ENCODE data around the gene IL21. TPM values are rescaled to one million over a fixed set of nuclear protein-coding genes. Genes with fewer than 3 reads are reported as not detected.

The IL21 gene
- total and polyA plus RNA-seq, 2 of the 13 experiments (the other 11 are each of a cell fraction or from before 2014, with no cell fraction given): not detected

GRCh38 chr4:122617597-122618593 is 3.0 kb downstream of the IL21 start:
- Histone ChIP-seq H3K9ac (ENCODE audit: insufficient read depth, low read depth, low read length) (no peak overlapping the region), H2AFZ (ENCODE audit: low read length) (no peak overlapping the region), H3K36me3 (replicated peaks in 1 of 2; ENCODE audit: control insufficient read depth in 1 of 2, insufficient read depth in 2 of 2, low read length in 2 of 2) (no peaks in the 10 kb centered on the region), H3K27ac (ENCODE audit: extremely low read length, insufficient read depth, low read length) (no peak overlapping the region), H3K4me3 (replicated peaks in 1 of 3; ENCODE audit: insufficient read depth in 1 of 3, low read depth in 2 of 3, low read length in 3 of 3) (no peak overlapping the region), H3K9me3 (ENCODE audit: low read length) (no peaks in the 10 kb centered on the region), H3K4me1 (ENCODE audit: insufficient read depth, low read length) (no peaks in the 10 kb centered on the region), H3K27me3 (ENCODE audit: control insufficient read depth in 1 of 2, insufficient read depth in 2 of 2, low read length in 2 of 2) (no peaks in the 10 kb centered on the region), H3K4me2 (ENCODE audit: low read depth, low read length) (no peak overlapping the region), H4K20me1 (ENCODE audit: insufficient read depth, low read length) (no peaks in the 10 kb centered on the region), H3K79me2 (ENCODE audit: insufficient read depth, low read length) (no peaks in the 10 kb centered on the region)
- intact Hi-C loops (cut with micrococcal nuclease; ENCODE audit: unreplicated experiment) (no loop called here), in situ Hi-C loops (cut with HindIII; ENCODE audit: extremely low pct_ligation_motif_present, low pct_unique_long_range_greater_than_20kb) (no loop called here)
- ATAC-seq: no peak
- DNase-seq (ENCODE audit: low spot score): no peak
- no peak for TF ChIP-seq SIN3A (IDR thresholded peaks at IDR 0.05; ENCODE audit: borderline replicate concordance, low read depth, low read length)
- TF ChIP-seq SOX13 (IDR thresholded peaks at IDR 0.05): no peak
- TF ChIP-seq SOX13 (CRISPR knock-in tag; conservative IDR thresholded peaks at IDR 0.05 in 1 of 2, IDR thresholded peaks at IDR 0.05 in 1 of 2): 0 out of 4 replicates have a peak, but pooled peaks of 1 of the 2 experiments have one; percentile 16
- 26% methylated on average over 7 of the region's 7 CpGs for WGBS (ENCODE audit: low lambda C conversion rate)
- CTCF ChIA-PET (ENCODE audit: low intra/inter-chr PET ratio, low total read pairs): no interaction called here
- BruUV-seq (replicated peaks): no TSS peak
- POLR2A ChIA-PET: no interaction called here
- no peak for FAIRE-seq

- H3K36me3 ChIP-seq (replicated peaks in 1 of 2; ENCODE audit: control insufficient read depth in 1 of 2, insufficient read depth in 2 of 2, low read length in 2 of 2): no peaks in the 10 kb centered on the region
- no peaks in the 10 kb centered on the region for H3K9me3 ChIP-seq (ENCODE audit: low read length)
- no peak overlapping the region for H2AFZ ChIP-seq (ENCODE audit: low read length)
- intact Hi-C loops (cut with micrococcal nuclease; ENCODE audit: unreplicated experiment): no loop called here
- no peaks in the 10 kb centered on the region for H3K4me1 ChIP-seq (ENCODE audit: insufficient read depth, low read length)
- no TSS peak for BruUV-seq (replicated peaks)
- CTCF ChIA-PET (ENCODE audit: low intra/inter-chr PET ratio, low total read pairs): no interaction called here
- ATAC-seq (no peak), DNase-seq (ENCODE audit: low spot score) (no peak), FAIRE-seq (no peak)
- no peaks in the 10 kb centered on the region for H3K27me3 ChIP-seq (ENCODE audit: control insufficient read depth in 1 of 2, insufficient read depth in 2 of 2, low read length in 2 of 2)
- POLR2A ChIA-PET: no interaction called here
- H3K27ac ChIP-seq (ENCODE audit: extremely low read length, insufficient read depth, low read length): no peak overlapping the region
- TF ChIP-seq ZNF430 (CRISPR knock-in tag; IDR thresholded peaks at IDR 0.05) (no peak), ZNF724P (CRISPR knock-in tag; IDR thresholded peaks at IDR 0.05; ENCODE audit: borderline replicate concordance) (no peak), AGO1 (IDR thresholded peaks at IDR 0.05; ENCODE audit: low read depth, low read length, poor library complexity, severe bottlenecking) (no peak), RNF2 (conservative IDR thresholded peaks at IDR 0.05; ENCODE audit: low read depth) (no peak), ELF3 (CRISPR knock-in tag; IDR thresholded peaks at IDR 0.05) (no peak), MAFK (conservative IDR thresholded peaks at IDR 0.05 in 1 of 2, IDR thresholded peaks at IDR 0.05 in 1 of 2; ENCODE audit: low read length in 2 of 2) (peak; percentile 59 to 63; a peak in 3 of 4 replicates), ZSCAN20 (CRISPR knock-in tag; IDR thresholded peaks at IDR 0.05; ENCODE audit: borderline replicate concordance) (no peak), ZIK1 (CRISPR knock-in tag; IDR thresholded peaks at IDR 0.05; ENCODE audit: borderline replicate concordance, low read depth) (no peak), SIN3B (IDR thresholded peaks at IDR 0.05; ENCODE audit: low read length) (no peak), ZNF343 (CRISPR knock-in tag; IDR thresholded peaks at IDR 0.05) (no peak), MAFF (IDR thresholded peaks at IDR 0.05; ENCODE audit: low read depth, low read length) (peak; percentile 66), SYNCRIP (IDR thresholded peaks at IDR 0.05; ENCODE audit: insufficient read depth, low read depth, low read length) (no peak), ARNTL (CRISPR knock-in tag; IDR thresholded peaks at IDR 0.05) (no peak), SP2 (CRISPR knock-in tag; IDR thresholded peaks at IDR 0.05) (no peak), TOE1 (CRISPR knock-in tag; IDR thresholded peaks at IDR 0.05) (no peak), TCF12 (IDR thresholded peaks at IDR 0.05) (no peak), TCF12 (CRISPR knock-in tag; IDR thresholded peaks at IDR 0.05) (no peak)
- in situ Hi-C loops (cut with HindIII; ENCODE audit: extremely low pct_ligation_motif_present, low pct_unique_long_range_greater_than_20kb): no loop called here
- H3K79me2 ChIP-seq (ENCODE audit: insufficient read depth, low read length): no peaks in the 10 kb centered on the region
- H3K9ac ChIP-seq (ENCODE audit: insufficient read depth, low read depth, low read length): no peak overlapping the region
- H3K4me2 ChIP-seq (ENCODE audit: low read depth, low read length): no peak overlapping the region
- no peak overlapping the region for H3K4me3 ChIP-seq (replicated peaks in 1 of 3; ENCODE audit: insufficient read depth in 1 of 3, low read depth in 2 of 3, low read length in 3 of 3)
- no peaks in the 10 kb centered on the region for H4K20me1 ChIP-seq (ENCODE audit: insufficient read depth, low read length)
- 0% methylated on average over 6 of the region's 6 CpGs for WGBS (ENCODE audit: low lambda C conversion rate)
Observed at GRCh38 chr4:122616915-122617596, 3.8 kb downstream of the IL21 start.
